Body of pancreas (tissue), 4 donors: ENCODE data around the gene CDH12. TPM values are rescaled to one million over a fixed set of nuclear protein-coding genes. Genes with fewer than 3 reads are reported as not detected.
"Not testable (repeated sequence)": the region's sequence is repeated elsewhere in the genome, so short reads cannot be mapped to it uniquely, and the experiment has no call there.

Experiments used
- ATAC-seq: fragments of 150-250 bp; one replicate; pipeline ENCODE4 v1.9.1; 2016
- DNase-seq, 4 donors: peaks; one replicate each; pipeline ENCODE4 v3.0.0-alpha.2; 2019
- H3K27ac ChIP-seq, 4 donors: fragments of 200-600 bp; sonication (generic); 1 replicate in 3 of 4; 2 replicates in 1 of 4; pipeline versions ENCODE4 v1.5.1 to v1.6.1; 2016 to 2019; ENCODE audit warnings: mild to moderate bottlenecking in 1 of 4, mixed read lengths in 1 of 4, moderate library complexity in 1 of 4
- H3K27me3 ChIP-seq, 2 donors: fragments of 200-600 bp; sonication (generic); one replicate each; pipeline ENCODE4 v1.6.0; 2016; ENCODE audit warnings: mild to moderate bottlenecking in 1 of 2
- H3K36me3 ChIP-seq, 2 donors: fragments of 200-600 bp; sonication (generic); replicated peaks in 1 of 2; 2 replicates each; pipeline ENCODE4 v1.5.1; 2016; ENCODE audit warnings: low read depth in 2 of 2; ENCODE audit not compliant: insufficient read depth in 1 of 2
- H3K4me1 ChIP-seq: fragments of 200-600 bp; sonication (generic); one replicate; pipeline ENCODE4 v1.6.0; 2016
- H3K4me3 ChIP-seq, 2 donors: fragments of 200-600 bp; sonication (generic); 1 replicate in 1 of 2; 2 replicates in 1 of 2; pipeline ENCODE4 v1.5.1; 2016 to 2019
- H3K9me3 ChIP-seq, 3 donors: fragments of 200-600 bp; sonication (generic); 1 replicate in 2 of 3; 2 replicates in 1 of 3; pipeline ENCODE4 v1.5.1; 2016
- CTCF ChIP-seq, 7 experiments: fragments of 450-650 bp in 4 of 7; fragments of 200-600 bp in 3 of 7; sonication (generic) in 3 of 7; IDR thresholded peaks; one replicate each; pipeline ENCODE4 v1.5.1; 2016 to 2019; ENCODE audit warnings: antibody characterized with exemption in 7 of 7
- POLR2A ChIP-seq, 3 donors: fragments of 450-650 bp; IDR thresholded peaks; one replicate each; pipeline ENCODE4 v1.6.1; 2016; ENCODE audit warnings: antibody characterized with exemption in 3 of 3, mild to moderate bottlenecking in 2 of 3
- WGBS, 2 donors: methylation state at CpG; one replicate each; pipeline ENCODE4 v1.1.5; 2017; 5-methylcytosine and 5-hydroxymethylcytosine counted together
- intact Hi-C: fragments of 100-400 bp; cut with DNase I; formaldehyde crosslinking; loops from one replicate; pipeline ENCODE4 v1.15.1; 2023
- total RNA-seq, 2 donors: library from RNA; depleted of rRNA; stranded (reverse); fragments of >200 nt; gene quantifications; one replicate each; pipeline ENCODE4 v1.1.0, GENCODE V29; 2016

The CDH12 gene
- total RNA-seq, 2 donors from 2014 or later, result not detected

- Histone ChIP-seq H3K36me3 (no peaks in the 10 kb centered on the region), H3K27ac (no peak overlapping the region), H3K9me3 (no peaks in the 10 kb centered on the region), H3K4me3 (no peak overlapping the region), H3K27me3 (no peaks in the 10 kb centered on the region), H3K4me1 (no peaks in the 10 kb centered on the region)
- TF ChIP-seq CTCF (IDR thresholded peaks at IDR 0.05) (no peak), POLR2A (IDR thresholded peaks at IDR 0.05) (no peak)
- intact Hi-C loops, result no loop called here
- no peak for ATAC-seq
- DNase-seq, result no peak
- 39 to 46% methylated on average over 1 of the region's 1 CpG for WGBS, 2 donors
Observed at GRCh38 chr5:22539762-22540161, 313.4 kb downstream of the CDH12 start.

- WGBS, 2 donors, result 43 to 45% methylated on average over 4 of the region's 4 CpGs
- no peaks in the 10 kb centered on the region for H3K36me3 ChIP-seq
- H3K27me3 ChIP-seq, result no peaks in the 10 kb centered on the region
- no peaks in the 10 kb centered on the region for H3K9me3 ChIP-seq
- no peak overlapping the region for H3K27ac ChIP-seq
- intact Hi-C loops, result no loop called here
- no peaks in the 10 kb centered on the region for H3K4me1 ChIP-seq
- DNase-seq, result no peak
- no peak overlapping the region for H3K4me3 ChIP-seq
- TF ChIP-seq POLR2A (IDR thresholded peaks at IDR 0.05) (no peak), CTCF (IDR thresholded peaks at IDR 0.05) (no peak)
- no peak for ATAC-seq
Observed at GRCh38 chr5:22531986-22532385, 321.2 kb downstream of the CDH12 start.

- Histone ChIP-seq H3K4me1 (no peaks in the 10 kb centered on the region), H3K27ac (no peak overlapping the region), H3K4me3 (no peak overlapping the region), H3K9me3 (no peaks in the 10 kb centered on the region), H3K36me3 (no peaks in the 10 kb centered on the region), H3K27me3 (no peaks in the 10 kb centered on the region)
- ATAC-seq, result no peak
- 54 to 56% methylated on average over 3 of the region's 3 CpGs for WGBS, 2 donors
- intact Hi-C loops, result no loop called here
- TF ChIP-seq CTCF (IDR thresholded peaks at IDR 0.05) (no peak), POLR2A (IDR thresholded peaks at IDR 0.05) (no peak)
- DNase-seq, result no peak
Observed at GRCh38 chr5:22521521-22521920, 331.6 kb downstream of the CDH12 start.

GRCh38 chr5:22516497-22516896 lies 336.6 kb downstream of the CDH12 start:
- H3K4me3 ChIP-seq, intact Hi-C loops, H3K36me3 ChIP-seq, H3K9me3 ChIP-seq, H3K27ac ChIP-seq, H3K27me3 ChIP-seq, DNase-seq, H3K4me1 ChIP-seq, ATAC-seq: not testable (repeated sequence)
- 66 to 83% methylated on average over 7 of the region's 7 CpGs for WGBS, 2 donors

- Histone ChIP-seq H3K4me3 (no peak overlapping the region), H3K4me1 (no peaks in the 10 kb centered on the region), H3K27ac (no peak overlapping the region), H3K9me3 (no peaks in the 10 kb centered on the region), H3K27me3 (no peaks in the 10 kb centered on the region), H3K36me3 (no peaks in the 10 kb centered on the region)
- DNase-seq (no peak), ATAC-seq (no peak)
- intact Hi-C loops, result no loop called here
- TF ChIP-seq POLR2A (IDR thresholded peaks at IDR 0.05) (no peak), CTCF (IDR thresholded peaks at IDR 0.05) (no peak)
Observed at GRCh38 chr5:22514231-22514630, 338.9 kb downstream of the CDH12 start.
